ENCODE measurements around the gene BBX.

DNA sequence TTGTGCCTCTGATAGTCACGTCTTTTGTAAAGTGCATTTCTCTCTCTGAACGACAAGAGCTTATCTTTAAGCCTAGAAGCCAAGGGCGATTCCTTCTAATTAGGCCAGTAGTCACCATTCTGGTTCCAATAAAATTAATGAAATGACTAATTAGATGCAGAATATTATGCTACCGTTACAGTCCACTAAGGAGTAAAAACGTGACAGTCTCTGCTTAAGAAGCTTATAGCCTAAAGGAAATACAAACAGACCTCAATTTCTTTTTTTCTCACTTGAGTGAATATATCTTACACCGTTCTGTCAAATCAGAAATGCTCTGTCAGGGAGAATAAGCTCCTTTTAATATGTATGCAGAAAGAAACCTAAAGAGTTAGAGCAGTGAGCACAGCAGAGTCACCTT, 332.0 kb downstream of the BBX start:
- TF ChIP-seq POLR2A (IDR thresholded peaks at IDR 0.05; ENCODE audit: low read depth, low read length), result no peak
- TF ChIP-seq PAX5 (IDR thresholded peaks at IDR 0.05; ENCODE audit: insufficient read depth, low read length, severe bottlenecking), result no peak
- TF ChIP-seq POLR2AphosphoS5 (IDR thresholded peaks at IDR 0.05; ENCODE audit: low read depth, low read length), result no peak
- no peak for TF ChIP-seq POU2F2 (IDR thresholded peaks at IDR 0.05; ENCODE audit: low read depth, low read length)
